Erythroblast (primary cell): ENCODE data around the gene APBB2.

Source experiments
- GATA1 ChIP-seq: IDR thresholded peaks from 2 replicates; pipeline ENCODE4 v1.6.1; 2011; ENCODE audit warnings: low read depth, mild to moderate bottlenecking, control low read depth, low read length, moderate library complexity
- POLR2A ChIP-seq: IDR thresholded peaks from 2 replicates; pipeline ENCODE4 v1.6.1; 2011; ENCODE audit warnings: mild to moderate bottlenecking, low read length

- TF ChIP-seq POLR2A (no peak), GATA1 (no peak)
Measured at GRCh38 chr4:41108481-41108880, 105.9 kb downstream of the APBB2 start.
